ENCODE results near the gene OSBPL7. TPM values are rescaled to one million over a fixed set of nuclear protein-coding genes. Genes with fewer than 3 reads are reported as not detected.

OSBPL7 gene
- total RNA-seq, 1 experiment from 2014 or later: 13.0 TPM

DNA sequence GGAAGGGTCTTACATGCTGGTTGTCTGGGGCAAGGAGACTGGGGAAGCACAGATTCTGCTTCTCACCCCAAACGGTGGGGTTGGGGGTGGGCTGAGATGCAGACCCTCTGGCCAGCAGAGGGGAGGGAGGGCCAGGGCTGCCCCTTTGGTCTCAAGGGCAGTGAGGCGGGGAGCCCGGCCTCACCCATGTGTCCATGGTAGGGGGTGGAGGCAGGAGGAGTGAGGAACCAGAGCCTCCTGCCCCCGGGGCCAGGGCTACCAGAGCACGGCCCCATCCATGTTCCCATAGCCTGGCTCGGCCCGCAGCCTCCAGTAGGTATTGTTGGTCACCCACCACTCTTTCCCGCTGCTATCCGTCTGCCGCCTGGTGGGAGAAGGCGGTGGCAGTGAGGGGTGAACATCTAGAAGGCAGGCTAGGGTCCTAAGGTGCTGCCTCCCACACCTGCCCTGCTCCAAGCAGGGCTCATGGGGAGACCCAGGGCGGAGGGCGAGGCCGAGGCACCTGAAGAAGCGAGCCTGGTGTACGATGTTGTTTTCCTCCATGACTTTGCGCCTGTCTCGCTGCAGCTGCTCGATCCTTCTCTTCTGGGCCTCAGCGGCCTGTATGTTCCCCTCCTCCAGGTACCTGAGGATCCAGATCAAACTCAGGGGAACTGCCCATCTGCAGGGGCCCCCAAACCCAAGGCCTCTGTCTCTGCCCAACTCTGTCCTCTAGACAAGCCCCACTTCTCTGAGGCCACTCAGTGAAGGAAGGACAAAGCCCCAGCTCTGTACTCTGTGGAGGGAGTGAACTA is 13.4 kb downstream of the OSBPL7 start:
- no peak overlapping the region for H3T11ph ChIP-seq (ENCODE audit: low read length)
- H3K79me1 ChIP-seq (ENCODE audit: insufficient read depth, low read depth, low read length, poor library complexity, severe bottlenecking): no peaks in the 10 kb centered on the region
- Mint-ChIP-seq H3K27me3 (ENCODE audit: low read depth) (peaks cover 3% of the 10 kb centered on the region), H3K27ac (no peak overlapping the region), H3K36me3 (ENCODE audit: insufficient read depth in 1 of 3, low read depth in 3 of 3) (peaks cover 0 to 17% (median 4%) of the 10 kb centered on the region in 3 experiments; a peak in 6 of 7 replicates), H3K4me1 (peaks cover 6 to 7% of the 10 kb centered on the region in 2 experiments; a peak in 3 of 4 replicates), H3K9me3 (no peaks in the 10 kb centered on the region; a peak in 1 of 5 replicates), H3K4me3 (no peak overlapping the region; a peak in 1 of 5 replicates)
- no peak overlapping the region for H2BK12ac ChIP-seq (ENCODE audit: insufficient read length, low read depth, low read length)
- no peak overlapping the region for H4K91ac ChIP-seq (ENCODE audit: insufficient read length, low read depth, low read length)
- H3K9me3 ChIP-seq (ENCODE audit: control insufficient read depth, low read depth, low read length): no peaks in the 10 kb centered on the region
- no peak overlapping the region for H2BK5ac ChIP-seq (ENCODE audit: insufficient read length, low read length)
- no peak overlapping the region for H3K4me2 ChIP-seq (ENCODE audit: insufficient read depth, insufficient read length, low read length)
- no peak overlapping the region for H2AK5ac ChIP-seq (ENCODE audit: insufficient read length, low read length)
- no peak overlapping the region for H2BK20ac ChIP-seq (ENCODE audit: low read depth, low read length, poor library complexity, severe bottlenecking)
- TF ChIP-seq, protein P1, sequence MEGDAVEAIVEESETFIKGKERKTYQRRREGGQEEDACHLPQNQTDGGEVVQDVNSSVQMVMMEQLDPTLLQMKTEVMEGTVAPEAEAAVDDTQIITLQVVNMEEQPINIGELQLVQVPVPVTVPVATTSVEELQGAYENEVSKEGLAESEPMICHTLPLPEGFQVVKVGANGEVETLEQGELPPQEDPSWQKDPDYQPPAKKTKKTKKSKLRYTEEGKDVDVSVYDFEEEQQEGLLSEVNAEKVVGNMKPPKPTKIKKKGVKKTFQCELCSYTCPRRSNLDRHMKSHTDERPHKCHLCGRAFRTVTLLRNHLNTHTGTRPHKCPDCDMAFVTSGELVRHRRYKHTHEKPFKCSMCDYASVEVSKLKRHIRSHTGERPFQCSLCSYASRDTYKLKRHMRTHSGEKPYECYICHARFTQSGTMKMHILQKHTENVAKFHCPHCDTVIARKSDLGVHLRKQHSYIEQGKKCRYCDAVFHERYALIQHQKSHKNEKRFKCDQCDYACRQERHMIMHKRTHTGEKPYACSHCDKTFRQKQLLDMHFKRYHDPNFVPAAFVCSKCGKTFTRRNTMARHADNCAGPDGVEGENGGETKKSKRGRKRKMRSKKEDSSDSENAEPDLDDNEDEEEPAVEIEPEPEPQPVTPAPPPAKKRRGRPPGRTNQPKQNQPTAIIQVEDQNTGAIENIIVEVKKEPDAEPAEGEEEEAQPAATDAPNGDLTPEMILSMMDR (conservative IDR thresholded peaks at IDR 0.05): no peak
- H3K27me3 ChIP-seq (ENCODE audit: insufficient read depth, low read length): no peaks in the 10 kb centered on the region; the same call in 1 of the 2 replicates
- no peak overlapping the region for H4K5ac ChIP-seq (ENCODE audit: insufficient read length, low read depth, low read length)
- no peak overlapping the region for H3K9ac ChIP-seq (ENCODE audit: extremely low read depth, insufficient read length, low read length)
- H3K79me2 ChIP-seq (ENCODE audit: insufficient read depth, low read length): no peaks in the 10 kb centered on the region
- no peak overlapping the region for H2BK15ac ChIP-seq (ENCODE audit: low read depth, low read length)
- H3K23me2 ChIP-seq (ENCODE audit: insufficient read length, low read depth, low read length, poor library complexity, severe bottlenecking): no peaks in the 10 kb centered on the region
- H3K27ac ChIP-seq (ENCODE audit: insufficient read length, low read depth, low read length): no peak overlapping the region
- H3K23ac ChIP-seq (ENCODE audit: insufficient read length, low read depth, low read length): no peak overlapping the region
- no peak overlapping the region for H3K18ac ChIP-seq (ENCODE audit: insufficient read length, low read depth, low read length)
- peak; percentile 20 for DNase-seq
- H3K56ac ChIP-seq (ENCODE audit: insufficient read length, low read depth, low read length): no peak overlapping the region
- H3K4ac ChIP-seq (ENCODE audit: low read depth, low read length): no peak overlapping the region
- no peak overlapping the region for H4K8ac ChIP-seq (replicated peaks; ENCODE audit: insufficient read length, low read depth, low read length)
- WGBS (ENCODE audit: extremely low coverage, insufficient read length, low lambda C conversion rate): no CpG with 5 or more reads among the region's 20 CpGs
- H3K4me1 ChIP-seq (ENCODE audit: insufficient read depth, low read length): no peaks in the 10 kb centered on the region
- H3K14ac ChIP-seq (ENCODE audit: insufficient read depth, low read length): no peak overlapping the region
- H2AFZ ChIP-seq (ENCODE audit: low read length): no peak overlapping the region
- H4K20me1 ChIP-seq (ENCODE audit: control insufficient read depth, insufficient read depth, insufficient read length): no peaks in the 10 kb centered on the region
- H2BK120ac ChIP-seq (ENCODE audit: low read depth, low read length, poor library complexity, severe bottlenecking): no peak overlapping the region

Data from H9 (cell line).